Thyroid gland (tissue), 4 donors: ENCODE data around the gene ADARB1.
"Not testable (repeated sequence)": the region's sequence is repeated elsewhere in the genome, so short reads cannot be mapped to it uniquely, and the experiment has no call there.

Experiments
- CTCF ChIP-seq, 6 experiments: fragments of 200-600 bp in 3 of 6; fragments of 450-650 bp in 3 of 6; sonication (generic) in 3 of 6; IDR thresholded peaks; one replicate each; pipeline ENCODE4 v1.5.1; 2016 to 2019; ENCODE audit warnings: antibody characterized with exemption in 6 of 6, mild to moderate bottlenecking in 2 of 6, inconsistent platforms in 1 of 6, moderate library complexity in 1 of 6
- POLR2A ChIP-seq, 2 donors: fragments of 450-650 bp; IDR thresholded peaks; one replicate each; pipeline ENCODE4 v1.6.1; 2017; ENCODE audit warnings: antibody characterized with exemption in 2 of 2, mild to moderate bottlenecking in 2 of 2, moderate library complexity in 1 of 2

- not testable (repeated sequence) for TF ChIP-seq CTCF, POLR2A (IDR thresholded peaks at IDR 0.05)
Measured at GRCh38 chr21:45028645-45029044, 45.7 kb upstream of the ADARB1 start.
